Measurements from ENCODE around the gene ZNF579. TPM values are rescaled to one million over a fixed set of nuclear protein-coding genes. Genes with fewer than 3 reads are reported as not detected.

ZNF579 gene
- total and polyA plus RNA-seq, 10 of the 15 experiments (the other 5 are each of a cell fraction or from before 2014, with no cell fraction given), result 0.11 to 11.7 (median 1.5) TPM

DNA sequence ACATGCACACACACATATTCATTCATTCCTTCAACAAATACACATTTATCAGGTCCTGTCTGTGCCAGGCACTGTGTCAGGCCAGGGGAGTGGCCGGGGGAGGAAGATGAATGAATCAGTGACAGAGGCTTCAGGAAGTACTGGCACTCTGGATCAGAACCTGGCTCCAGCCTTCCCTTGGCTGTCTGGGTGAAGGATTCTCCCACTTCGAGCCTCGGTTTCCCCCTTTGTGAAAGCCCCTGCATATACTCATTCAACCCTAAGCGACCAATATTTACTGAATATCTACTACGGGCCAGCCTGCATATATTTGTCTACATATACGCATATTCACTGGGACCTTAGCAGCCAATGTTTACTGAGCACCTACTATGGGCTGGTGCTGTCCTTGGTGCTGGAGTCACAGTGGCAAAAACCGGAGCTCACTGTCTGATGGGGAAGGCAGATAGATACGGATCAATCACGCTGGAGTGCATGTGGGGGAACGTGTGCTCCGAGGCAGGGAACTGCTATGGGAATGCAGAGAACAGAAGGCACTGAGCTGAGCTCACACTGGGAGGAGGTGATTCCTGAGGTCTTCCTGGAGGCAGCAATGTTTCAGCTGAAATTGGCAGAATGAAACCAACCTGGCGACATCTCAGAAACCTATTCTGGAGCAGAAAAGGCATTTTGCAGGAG lies 636 bp upstream of the ZNF579 start (continued):
- TF ChIP-seq CUX1 (IDR thresholded peaks at IDR 0.05; ENCODE audit: insufficient replicate concordance, low read depth, low read length) (no peak), SMAD1 (IDR thresholded peaks at IDR 0.05; ENCODE audit: low read depth, partially characterized antibody) (no peak), SMARCA5 (IDR thresholded peaks at IDR 0.05) (0 out of 2 replicates have a peak, but pooled peaks have one; percentile 17), JUND (IDR thresholded peaks at IDR 0.05; ENCODE audit: low read depth, low read length) (no peak), HDAC6 (IDR thresholded peaks at IDR 0.05; ENCODE audit: unreplicated experiment) (no peak), ESRRA (IDR thresholded peaks at IDR 0.05; ENCODE audit: low read length) (no peak), MTA3 (IDR thresholded peaks at IDR 0.05; ENCODE audit: borderline replicate concordance, low read length) (peak; percentile 60; the same call in 1 of the 2 replicates), POLR2AphosphoS5 (IDR thresholded peaks at IDR 0.05; ENCODE audit: low read length) (no peak), TCF7 (IDR thresholded peaks at IDR 0.05; ENCODE audit: borderline replicate concordance) (0 out of 2 replicates have a peak, but pooled peaks have one; percentile 24), STAT1 (conservative IDR thresholded peaks at IDR 0.05) (no peak)
